K562 (cell line): ENCODE measurements around the gene ZNF773. TPM values are rescaled to one million over a fixed set of nuclear protein-coding genes. Genes with fewer than 3 reads are reported as not detected.

ENCODE experiments used
- ARID1B ChIP-seq: fragments of 450-650 bp; IDR thresholded peaks from 2 replicates; pipeline ENCODE4 v1.6.1; 2016; ENCODE audit warnings: antibody characterized with exemption, mild to moderate bottlenecking, inconsistent platforms
- ATF1 ChIP-seq, 2 experiments: fragments of 450-650 bp in 1 of 2; IDR thresholded peaks; 2 replicates each; pipeline ENCODE4 v1.6.1; 2016; ENCODE audit warnings: missing compliant biosample characterization in 1 of 2, missing genetic modification characterization in 1 of 2
- CEBPB ChIP-seq: fragments of 450-650 bp; IDR thresholded peaks from 2 replicates; pipeline ENCODE4 v1.6.1; 2016; ENCODE audit warnings: missing genetic modification characterization, missing compliant biosample characterization
- CEBPG ChIP-seq, 3 experiments: fragments of 200-800 bp in 1 of 3; sonication (Bioruptor generic) in 1 of 3; sonication (generic) in 1 of 3; formaldehyde crosslinking in 1 of 3; IDR thresholded peaks in 2 of 3; conservative IDR thresholded peaks in 1 of 3; 2 replicates each; pipeline versions ENCODE4 v1.6.1 to v1.8.0; 2016 to 2022; ENCODE audit warnings: missing compliant biosample characterization in 2 of 3, missing genetic modification characterization in 2 of 3, mild to moderate bottlenecking in 1 of 3, missing genetic modification reagents in 1 of 3
- CXXC5 ChIP-seq: fragments of 250-450 bp; sonication (Bioruptor Pico); IDR thresholded peaks from 2 replicates; pipeline ENCODE4 v1.8.0; 2022; ENCODE audit warnings: inconsistent platforms, mild to moderate bottlenecking, moderate library complexity
- FOSL1 ChIP-seq: fragments of 200-800 bp; sonication (Bioruptor generic); conservative IDR thresholded peaks from 2 replicates; pipeline ENCODE4 v1.6.1; 2016; ENCODE audit warnings: missing genetic modification characterization, missing compliant biosample characterization
- GABPA ChIP-seq: fragments of 200-800 bp; sonication (Bioruptor generic); conservative IDR thresholded peaks from 2 replicates; pipeline ENCODE4 v1.6.1; 2016; ENCODE audit warnings: low read depth, missing genetic modification characterization, missing compliant biosample characterization
- GABPB1 ChIP-seq: sonication (generic); formaldehyde crosslinking; IDR thresholded peaks from 2 replicates; pipeline ENCODE4 v1.8.0; 2022; ENCODE audit warnings: mild to moderate bottlenecking, missing genetic modification reagents
- IFI16 ChIP-seq: fragments of 250-450 bp; sonication (Bioruptor Pico); IDR thresholded peaks from 2 replicates; pipeline ENCODE4 v2.1.2; 2022; ENCODE audit warnings: mild to moderate bottlenecking, inconsistent platforms
- NR2C1 ChIP-seq, 2 experiments: fragments of 450-650 bp; IDR thresholded peaks; 2 replicates each; pipeline ENCODE4 v1.6.1; 2017; ENCODE audit warnings: mild to moderate bottlenecking in 2 of 2, antibody characterized with exemption in 1 of 2, inconsistent platforms in 1 of 2, missing compliant biosample characterization in 1 of 2, missing genetic modification characterization in 1 of 2
- NR2C2 ChIP-seq, 2 experiments: fragments of 200-800 bp in 1 of 2; sonication (Bioruptor generic) in 1 of 2; sonication (generic) in 1 of 2; formaldehyde crosslinking in 1 of 2; IDR thresholded peaks; 2 replicates each; pipeline versions ENCODE4 v1.6.1 to v1.8.0; 2016 to 2022; ENCODE audit warnings: mild to moderate bottlenecking in 1 of 2, missing compliant biosample characterization in 1 of 2, missing genetic modification characterization in 1 of 2, missing genetic modification reagents in 1 of 2
- PCBP2 ChIP-seq: fragments of 200-400 bp; formaldehyde crosslinking; IDR thresholded peaks from 2 replicates; pipeline ENCODE4 v1.6.1; 2018; ENCODE audit warnings: low read length, low read depth, mild to moderate bottlenecking, moderate library complexity; ENCODE audit not compliant: poor library complexity, severe bottlenecking
- PPARD ChIP-seq: fragments of 250-450 bp; sonication (Bioruptor Pico); IDR thresholded peaks from 2 replicates; pipeline ENCODE4 v1.8.0; 2022; ENCODE audit warnings: inconsistent platforms, mild to moderate bottlenecking, moderate library complexity
- RBFOX2 ChIP-seq: fragments of 200-400 bp; formaldehyde crosslinking; IDR thresholded peaks from 2 replicates; pipeline ENCODE4 v1.6.1; 2017; ENCODE audit warnings: low read depth, mild to moderate bottlenecking, low read length, moderate library complexity
- RBM25 ChIP-seq: fragments of 200-400 bp; formaldehyde crosslinking; IDR thresholded peaks from 2 replicates; pipeline ENCODE4 v1.6.1; 2018; ENCODE audit warnings: low read length, low read depth, moderate library complexity; ENCODE audit not compliant: severe bottlenecking
- SPI1 ChIP-seq: IDR thresholded peaks from 2 replicates; pipeline ENCODE4 v1.6.1; 2011; ENCODE audit warnings: low read depth, low read length, control low read depth, borderline replicate concordance
- TFAP4 ChIP-seq: sonication (generic); formaldehyde crosslinking; IDR thresholded peaks from 2 replicates; pipeline ENCODE4 v1.8.0; 2022; ENCODE audit warnings: missing genetic modification reagents, mild to moderate bottlenecking, moderate library complexity, borderline replicate concordance
- ZNF408 ChIP-seq: fragments of 250-450 bp; sonication (Bioruptor Pico); IDR thresholded peaks from 2 replicates; pipeline ENCODE4 v1.4.0; 2020; ENCODE audit warnings: low read depth, mild to moderate bottlenecking, moderate library complexity
- polyA plus RNA-seq, 8 experiments: library from polyadenylated mRNA; depleted of rRNA in 4 of 8; stranded (reverse) in 5 of 8; unstranded in 3 of 8; fragments of >200 nt; fragmentation: Nextera tagmentation in 2 of 8; fragmentation: Illumina TruSeq in 1 of 8; extraction: Ambion mirVana in 2 of 8; extraction: Trizol in 1 of 8; gene quantifications; 2 replicates each; pipeline versions ENCODE4 v1.2.1 to v1.2.3, GENCODE V29; 2011 to 2014; ENCODE audit warnings: inconsistent platforms in 1 of 8, missing spikeins in 1 of 8
- total RNA-seq, 7 experiments: library from RNA; depleted of rRNA in 6 of 7; stranded (reverse); fragments of >200 nt in 6 of 7; fragmentation: Illumina TruSeq in 2 of 7; extraction: Trizol in 2 of 7; gene quantifications; 2 replicates each; pipeline versions ENCODE4 v1.2.1 to v1.2.3, GENCODE V29; 2011 to 2021; ENCODE audit warnings: low replicate concordance in 1 of 7

ZNF773 gene
- total and polyA plus RNA-seq, 9 of the 15 experiments (the other 6 are each of a cell fraction or from before 2014, with no cell fraction given) = 0.04 to 2.0 (median 0.45) TPM; not detected in 3

- peak; percentile 38 for TF ChIP-seq RBM25
- peak; percentile 62; the same call in 1 of the 2 replicates for TF ChIP-seq CEBPB (tag)
- TF ChIP-seq PPARD (CRISPR knock-in tag) = no peak
- TF ChIP-seq GABPB1 = peak; percentile 88
- TF ChIP-seq SPI1 = peak; percentile 7; the same call in 1 of the 2 replicates
- no peak for TF ChIP-seq ARID1B
- TF ChIP-seq NR2C2 (CRISPR knock-in tag; IDR thresholded peaks at IDR 0.05) = no peak
- peak; percentile 63; the same call in 1 of the 2 replicates for TF ChIP-seq NR2C2 (tag; IDR thresholded peaks at IDR 0.05)
- no peak for TF ChIP-seq PCBP2
- no peak for TF ChIP-seq CEBPG (CRISPR knock-in tag; IDR thresholded peaks at IDR 0.05)
- TF ChIP-seq CEBPG (tag; conservative IDR thresholded peaks at IDR 0.05 in 1 of 2, IDR thresholded peaks at IDR 0.05 in 1 of 2) = peak; percentile 42 to 64; a peak in 2 of 4 replicates
- TF ChIP-seq TFAP4 (CRISPR knock-in tag) = peak; percentile 72; the same call in 1 of the 2 replicates
- peak; percentile 70 for TF ChIP-seq CXXC5
- TF ChIP-seq FOSL1 = peak; percentile 48; the same call in 1 of the 2 replicates
- no peak for TF ChIP-seq ZNF408 (CRISPR knock-in tag)
- TF ChIP-seq GABPA = peak; percentile 96
- TF ChIP-seq IFI16 (CRISPR knock-in tag) = no peak
- TF ChIP-seq RBFOX2 = peak; percentile 46
- no peak for TF ChIP-seq NR2C1 (IDR thresholded peaks at IDR 0.05)
- peak; percentile 33; the same call in 1 of the 2 replicates for TF ChIP-seq NR2C1 (tag; IDR thresholded peaks at IDR 0.05)
- TF ChIP-seq ATF1 (CRISPR knock-in tag; IDR thresholded peaks at IDR 0.05) = no peak
- TF ChIP-seq ATF1 (tag; IDR thresholded peaks at IDR 0.05) = peak; percentile 57
Observed at GRCh38 chr19:57477191-57478008, 22.3 kb upstream of the ZNF773 start, which contains the start of gene ZNF772 (continued).
